Fibroblast of skin of abdomen (primary cell): ENCODE data around the gene TMEM18.

Experiments
- DNase-seq: peaks from one replicate; pipeline ENCODE4 v3.0.0-alpha.2; 2013

Gene TMEM18

DNA sequence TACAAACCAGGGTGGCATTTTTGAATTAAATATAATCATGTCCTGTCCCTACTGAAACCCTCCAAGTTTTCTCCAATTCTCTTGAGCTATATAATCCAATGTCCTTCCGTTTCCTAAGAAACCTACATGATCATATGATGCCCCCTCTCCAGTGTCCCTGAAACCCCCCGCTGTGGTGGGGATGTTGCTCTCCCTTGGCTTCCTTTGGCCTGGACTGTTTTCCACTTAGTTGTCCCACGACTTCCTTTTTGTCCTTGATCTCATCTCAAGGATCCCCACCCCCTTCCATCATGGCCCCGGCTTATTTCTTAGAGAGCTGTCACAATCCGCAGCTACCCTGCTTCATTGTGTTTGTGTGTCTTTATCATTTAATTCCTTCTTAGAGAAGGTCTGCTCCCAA, 43.8 kb downstream of the TMEM18 start:
- no peak for DNase-seq

DNA sequence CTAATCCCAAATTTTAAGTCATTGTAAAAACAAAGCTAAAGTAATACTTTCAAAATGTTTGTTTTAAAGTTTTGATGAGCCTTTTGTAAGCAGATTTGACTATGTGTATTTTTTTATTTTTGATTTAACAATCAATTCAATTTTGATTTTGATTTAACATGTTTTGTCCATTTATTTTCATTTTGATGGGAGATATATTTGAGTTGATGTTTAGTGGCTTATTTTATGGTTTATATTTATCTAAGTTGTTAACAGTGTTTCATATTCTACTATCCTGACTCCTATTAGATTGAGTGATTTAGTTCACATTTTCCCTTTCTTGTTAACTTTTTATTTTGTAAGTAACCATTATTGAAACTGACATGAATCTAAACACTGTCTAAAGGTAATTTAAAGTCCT, 44.7 kb downstream of the TMEM18 start:
- DNase-seq = no peak

DNA sequence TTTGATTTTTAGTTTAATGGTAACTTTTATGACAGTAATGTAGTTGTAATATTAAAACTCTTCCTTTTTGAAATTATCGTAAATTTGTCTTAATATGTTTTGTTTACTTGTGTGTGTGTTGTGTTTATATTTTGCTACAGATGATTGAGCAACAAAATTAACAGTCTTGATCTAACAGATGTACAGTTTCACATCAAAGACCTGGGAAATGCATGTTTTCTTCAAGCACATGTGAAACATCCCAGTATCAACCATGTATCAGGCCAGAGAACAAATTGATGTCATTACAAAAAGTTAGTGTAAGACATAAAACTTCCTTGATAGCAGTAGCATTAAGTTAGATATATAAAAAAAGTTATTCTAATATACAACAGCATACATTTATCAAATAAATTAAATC, 45.5 kb downstream of the TMEM18 start:
- DNase-seq = no peak

DNA sequence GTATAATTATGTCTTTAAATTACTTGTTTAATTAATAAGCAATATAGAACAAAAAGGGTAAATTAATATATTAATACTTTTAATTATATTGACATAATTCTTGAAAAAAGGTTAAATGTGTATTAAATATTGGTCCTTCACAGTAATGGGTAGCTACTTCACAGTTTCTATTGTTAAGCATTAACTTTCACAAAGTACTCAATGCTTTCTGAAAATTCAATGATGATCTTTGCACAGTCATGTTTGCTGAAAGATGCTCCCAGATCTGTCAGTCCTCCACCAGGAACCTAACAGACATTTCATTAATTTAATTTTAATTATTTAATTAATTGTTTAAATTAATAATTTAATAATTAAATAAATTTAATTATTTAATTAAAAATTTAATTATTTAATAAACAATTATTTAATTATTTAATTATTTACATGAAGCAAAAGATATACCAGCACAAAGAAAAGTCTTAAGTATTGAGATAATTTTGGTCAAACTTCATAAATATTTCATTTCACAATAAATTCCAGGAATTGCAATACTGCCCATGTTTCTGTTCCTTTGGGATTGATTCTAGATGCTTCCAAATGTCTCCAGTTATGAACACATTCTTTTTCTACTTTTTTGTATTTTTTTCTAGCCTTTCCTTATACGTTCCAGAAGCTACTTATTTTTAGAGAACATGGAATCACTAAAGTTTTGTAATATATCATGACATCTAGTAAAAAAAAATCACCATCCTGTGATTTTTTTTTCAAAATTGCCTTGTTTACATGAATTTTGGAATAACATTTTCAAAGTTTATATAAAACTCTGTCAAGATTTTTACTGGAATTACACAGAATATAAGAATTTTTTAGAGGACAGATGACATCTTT, 46.5 kb downstream of the TMEM18 start:
- DNase-seq = no peak

DNA sequence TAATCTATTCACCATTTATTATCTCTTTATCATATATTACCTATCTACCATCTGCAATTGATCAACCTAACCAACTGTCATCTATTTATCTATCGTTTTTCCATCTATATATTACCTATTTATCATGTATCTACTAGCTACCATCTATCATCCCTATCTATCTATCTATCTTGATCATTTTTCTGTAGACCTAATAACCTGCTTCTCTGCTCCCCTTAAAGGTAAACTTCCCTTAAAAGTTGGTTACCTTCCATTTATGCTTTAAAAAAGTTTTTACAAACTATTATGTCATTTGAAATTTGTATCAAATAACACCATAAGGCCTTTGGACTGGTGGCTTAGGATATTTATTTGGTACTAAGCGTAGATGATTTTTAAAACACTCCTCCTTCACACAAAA, 47.2 kb downstream of the TMEM18 start:
- no peak for DNase-seq

DNA sequence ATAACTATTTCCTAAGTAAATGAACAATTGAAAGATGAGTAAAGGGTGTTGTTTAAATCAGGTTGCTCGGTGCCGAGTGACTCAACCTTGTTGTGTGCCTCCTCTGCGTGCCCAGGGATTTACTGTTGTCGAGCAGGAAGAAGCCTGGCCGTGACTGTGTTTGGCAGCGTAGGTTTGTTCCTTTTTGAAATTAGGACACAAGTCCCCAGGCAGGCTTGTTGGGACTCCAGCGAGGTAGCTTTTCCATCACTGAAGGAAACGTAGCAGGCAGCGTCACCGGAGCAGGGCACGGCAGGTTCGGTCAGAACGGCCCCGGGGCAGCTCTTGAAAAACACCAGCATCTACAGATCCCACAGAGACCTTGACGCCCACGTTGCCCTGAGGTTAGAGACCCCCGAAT, 48.6 kb downstream of the TMEM18 start:
- no peak for DNase-seq

DNA sequence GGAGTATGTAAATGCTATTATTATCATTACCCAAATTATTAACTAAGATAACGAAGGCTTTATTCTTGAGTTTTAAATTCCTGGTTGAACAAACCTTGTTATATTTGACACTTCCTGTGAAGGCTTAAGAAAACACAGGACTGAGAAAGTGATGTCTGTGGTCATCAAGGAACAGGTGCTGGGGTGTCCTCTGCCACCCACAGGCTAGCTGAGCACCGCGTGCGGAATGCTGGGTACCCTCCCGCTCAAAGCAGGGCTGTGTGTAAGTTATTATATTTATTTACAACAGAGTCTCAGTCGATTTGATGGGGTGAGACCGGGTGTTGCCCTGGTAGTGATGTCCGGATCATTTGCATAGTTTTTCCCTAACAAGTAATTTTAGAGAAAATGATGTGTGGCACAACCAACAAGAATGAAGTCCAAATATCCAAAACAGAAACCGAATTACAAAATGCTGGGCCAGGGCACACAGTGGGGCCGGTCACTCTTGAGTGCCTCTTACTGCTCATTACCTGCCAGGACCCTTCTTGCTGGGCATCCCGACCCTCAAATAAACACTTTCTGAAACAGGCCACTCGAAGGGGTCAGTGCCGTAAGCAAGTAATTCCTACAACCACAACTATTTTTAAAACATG, 49.2 kb downstream of the TMEM18 start:
- DNase-seq = no peak

DNA sequence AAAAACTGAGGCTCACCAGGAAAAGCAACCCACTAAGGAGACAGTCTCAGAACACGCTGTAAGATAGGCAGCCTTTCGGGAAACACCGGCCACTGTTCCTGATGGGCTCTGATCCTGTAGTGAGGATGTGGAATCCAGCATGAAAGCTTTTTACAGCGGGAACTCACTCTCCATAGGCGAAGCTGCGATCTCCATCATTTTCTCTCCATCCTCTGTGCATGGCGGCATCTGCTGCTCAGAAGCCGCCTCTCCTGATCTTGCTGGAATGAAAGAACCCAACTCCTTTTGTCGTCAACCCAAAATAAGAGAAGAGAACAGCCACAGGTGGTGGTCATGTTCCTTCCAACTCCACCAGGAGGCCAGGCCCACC, 49.9 kb downstream of the TMEM18 start:
- DNase-seq = no peak

DNA sequence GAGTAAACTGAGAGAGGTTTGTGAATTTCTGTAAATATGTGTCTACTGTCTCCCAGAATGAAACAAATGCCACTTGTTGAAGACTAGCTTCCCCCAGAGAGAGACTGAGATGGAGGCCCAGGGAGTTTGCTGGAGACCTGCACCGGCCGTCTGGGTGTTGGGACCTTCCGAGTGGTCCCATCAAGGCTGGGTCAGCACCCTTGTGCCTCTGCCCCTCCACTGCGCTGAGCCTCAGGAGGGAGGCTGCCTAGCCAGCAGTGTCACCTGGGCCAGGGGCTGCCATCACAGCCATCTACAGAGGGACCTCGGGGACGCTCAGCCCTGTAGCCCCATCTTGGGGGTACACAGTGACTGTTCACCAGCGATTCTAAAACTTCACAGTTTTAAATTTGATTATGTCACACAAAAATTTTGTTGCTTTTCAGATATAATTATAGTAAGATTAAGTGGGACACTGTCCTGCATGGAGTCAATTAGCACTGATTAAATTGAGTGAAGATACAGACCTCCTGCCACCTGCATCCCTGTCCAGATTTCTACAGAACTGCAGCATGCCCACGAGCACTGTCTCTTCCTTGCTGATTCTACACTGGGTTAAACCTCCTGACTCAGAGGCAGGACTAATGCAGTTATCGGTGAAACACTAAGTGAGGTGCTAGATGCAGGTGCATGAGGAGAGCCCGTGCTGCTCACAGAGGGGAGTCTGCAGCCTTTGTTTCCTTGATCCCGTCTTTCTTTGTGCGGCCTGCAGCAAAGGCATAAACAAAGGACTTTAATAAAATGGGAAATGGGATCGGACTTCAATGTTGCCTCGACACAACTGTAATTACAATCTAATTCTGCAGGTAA, 50.5 kb downstream of the TMEM18 start:
- no peak for DNase-seq

DNA sequence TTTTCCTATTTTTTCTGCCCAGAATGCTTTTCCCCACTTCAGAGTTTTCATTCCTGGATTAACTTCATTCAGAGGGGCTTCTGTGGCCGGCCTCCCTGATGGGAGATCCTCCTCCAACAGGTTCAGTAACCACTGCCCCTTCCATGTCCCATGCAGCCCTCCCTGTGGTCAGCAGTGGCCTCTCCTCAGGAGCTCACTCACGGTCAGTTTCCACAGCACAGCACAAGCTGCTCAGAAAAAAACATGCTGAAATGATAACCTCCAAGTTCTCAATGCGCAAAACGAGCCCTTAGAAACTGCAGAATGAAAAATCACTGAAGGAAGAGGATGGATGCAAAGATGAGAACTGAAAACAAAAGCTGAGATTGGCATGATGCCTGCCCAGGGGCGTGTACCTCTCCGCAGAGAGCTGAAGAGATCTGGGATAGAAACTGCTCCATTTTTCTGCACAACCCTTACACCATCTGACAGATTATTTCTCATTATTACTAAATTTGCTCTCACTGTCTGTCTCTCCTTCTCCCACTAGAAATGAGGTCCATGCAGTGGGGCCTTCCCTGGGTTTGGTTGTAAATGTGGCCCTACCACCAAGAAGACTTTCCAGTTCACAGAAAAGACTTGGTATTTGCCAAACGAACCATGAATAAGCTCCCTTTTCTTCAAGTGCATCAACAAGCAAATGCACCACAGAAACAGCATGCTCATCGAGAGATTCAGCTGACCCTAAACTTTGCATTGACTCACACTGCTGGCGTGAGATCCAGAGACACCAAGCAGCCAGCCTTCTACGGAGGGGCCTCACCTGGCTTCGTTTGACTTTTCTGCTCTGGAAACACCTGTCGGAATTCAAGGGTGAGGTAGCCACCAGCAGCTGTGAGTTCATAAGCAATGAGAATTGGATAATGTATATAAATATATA, 51.5 kb downstream of the TMEM18 start:
- no peak for DNase-seq

DNA sequence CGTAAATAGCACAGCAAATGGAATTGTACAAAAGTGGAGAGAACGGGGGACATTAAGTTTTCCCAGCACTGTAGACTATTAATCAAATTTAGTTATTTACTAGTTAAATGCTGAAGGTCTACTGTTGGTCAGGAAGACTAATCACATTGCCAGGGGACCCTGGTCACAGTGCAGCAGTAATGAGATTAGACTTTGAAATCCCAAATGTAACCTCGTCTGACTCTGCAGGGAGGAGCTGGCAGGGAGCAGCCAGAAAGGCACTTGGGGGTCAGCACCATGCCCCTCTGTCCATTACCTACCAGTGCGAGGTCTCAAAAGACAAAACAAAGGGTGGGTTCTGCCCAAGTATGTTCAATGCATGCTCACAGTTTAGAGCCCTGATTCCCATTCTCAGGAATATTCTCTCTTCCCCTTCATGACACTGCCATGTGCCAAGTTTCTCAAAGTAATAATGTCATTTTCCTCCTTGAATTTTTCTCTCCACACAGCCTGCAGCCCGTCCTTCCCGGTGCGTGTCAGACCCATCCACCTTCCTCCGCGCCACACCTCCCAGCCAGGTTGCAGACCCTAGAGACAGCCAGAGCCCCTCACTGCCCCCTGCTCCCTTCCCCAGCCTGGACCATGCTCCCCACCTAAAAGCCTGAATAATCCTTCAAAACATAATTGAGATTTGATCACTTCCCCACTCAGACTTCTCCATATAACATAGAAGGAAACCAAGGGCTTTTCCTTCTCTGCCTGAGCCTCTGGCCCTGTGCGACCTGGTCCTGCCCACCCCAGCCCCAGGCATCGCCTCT, 52.5 kb downstream of the TMEM18 start:
- DNase-seq = no peak

DNA sequence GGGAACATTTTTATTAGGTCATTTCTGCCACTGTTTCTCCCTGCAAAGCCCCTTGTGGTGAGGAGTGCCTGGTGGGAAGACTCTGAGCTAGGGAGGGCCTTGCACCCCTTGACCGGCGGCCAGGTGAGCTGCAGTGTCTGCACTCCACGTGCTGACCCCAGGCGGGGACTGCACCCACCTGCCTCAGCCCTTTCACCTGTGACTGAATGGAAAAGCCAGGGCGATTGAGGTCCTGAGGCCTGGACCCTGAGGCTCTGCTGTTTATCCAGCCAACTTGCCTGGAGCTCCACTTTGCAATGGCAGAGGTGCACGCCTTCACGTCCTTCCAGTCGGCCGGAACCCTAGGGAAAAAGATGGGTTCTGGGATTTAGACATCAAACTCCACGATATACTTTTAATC, 53.1 kb downstream of the TMEM18 start:
- no peak for DNase-seq

DNA sequence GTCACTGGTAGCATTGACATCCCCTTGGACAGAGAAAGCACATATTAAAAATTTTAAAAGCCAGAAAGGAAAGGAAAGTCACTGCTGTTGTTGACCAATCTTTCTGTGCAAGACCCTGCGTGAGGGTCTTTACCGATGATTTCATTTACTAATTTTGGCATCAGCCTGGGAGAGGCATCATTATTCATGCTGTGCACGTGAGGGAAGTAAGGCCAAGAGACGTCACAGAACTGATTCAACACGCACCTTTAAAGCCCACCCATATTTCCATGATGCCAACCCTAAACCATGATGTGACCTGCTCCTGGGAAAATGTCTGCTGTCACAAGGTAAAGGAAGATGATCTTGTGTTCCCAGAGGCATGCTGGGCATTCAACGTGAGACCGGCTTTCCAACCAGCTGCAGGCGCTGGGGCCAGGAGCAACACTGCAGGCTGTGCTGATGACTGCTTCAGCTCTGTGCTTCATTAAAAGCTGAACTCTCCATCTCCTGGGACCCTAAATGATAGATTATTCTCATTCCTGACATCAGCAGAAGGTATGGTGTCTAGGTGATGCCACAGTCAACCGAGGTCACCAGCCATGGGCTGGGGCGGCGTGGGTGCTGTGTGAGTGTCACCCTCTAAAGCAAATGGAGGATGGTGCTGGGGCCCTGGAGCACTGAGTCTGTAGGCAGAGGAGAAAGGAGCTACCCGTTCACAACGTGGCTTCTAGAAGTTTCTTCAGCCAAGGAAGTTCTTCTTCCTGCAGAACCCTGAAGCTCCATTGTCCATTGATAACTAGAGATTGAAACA, 53.9 kb downstream of the TMEM18 start:
- no peak for DNase-seq

DNA sequence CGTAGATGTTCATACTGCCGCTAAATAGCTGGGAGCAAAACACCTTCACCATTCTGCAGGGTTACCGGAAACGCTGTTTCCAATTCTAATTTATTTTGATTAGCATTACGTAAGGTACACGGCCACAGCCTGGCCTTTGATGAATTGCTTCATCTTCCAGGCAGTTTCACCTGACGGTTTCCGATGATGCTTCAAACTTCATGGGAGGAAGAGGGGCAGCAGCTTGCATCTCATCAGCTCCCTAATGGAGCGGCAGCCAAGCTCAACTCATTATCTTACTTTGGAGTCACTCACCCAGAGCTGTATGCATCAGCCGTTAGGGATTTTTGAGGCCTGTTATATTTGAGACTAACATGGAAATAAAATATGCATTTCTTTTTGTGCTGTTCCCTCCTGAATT, 54.8 kb downstream of the TMEM18 start:
- DNase-seq = no peak

DNA sequence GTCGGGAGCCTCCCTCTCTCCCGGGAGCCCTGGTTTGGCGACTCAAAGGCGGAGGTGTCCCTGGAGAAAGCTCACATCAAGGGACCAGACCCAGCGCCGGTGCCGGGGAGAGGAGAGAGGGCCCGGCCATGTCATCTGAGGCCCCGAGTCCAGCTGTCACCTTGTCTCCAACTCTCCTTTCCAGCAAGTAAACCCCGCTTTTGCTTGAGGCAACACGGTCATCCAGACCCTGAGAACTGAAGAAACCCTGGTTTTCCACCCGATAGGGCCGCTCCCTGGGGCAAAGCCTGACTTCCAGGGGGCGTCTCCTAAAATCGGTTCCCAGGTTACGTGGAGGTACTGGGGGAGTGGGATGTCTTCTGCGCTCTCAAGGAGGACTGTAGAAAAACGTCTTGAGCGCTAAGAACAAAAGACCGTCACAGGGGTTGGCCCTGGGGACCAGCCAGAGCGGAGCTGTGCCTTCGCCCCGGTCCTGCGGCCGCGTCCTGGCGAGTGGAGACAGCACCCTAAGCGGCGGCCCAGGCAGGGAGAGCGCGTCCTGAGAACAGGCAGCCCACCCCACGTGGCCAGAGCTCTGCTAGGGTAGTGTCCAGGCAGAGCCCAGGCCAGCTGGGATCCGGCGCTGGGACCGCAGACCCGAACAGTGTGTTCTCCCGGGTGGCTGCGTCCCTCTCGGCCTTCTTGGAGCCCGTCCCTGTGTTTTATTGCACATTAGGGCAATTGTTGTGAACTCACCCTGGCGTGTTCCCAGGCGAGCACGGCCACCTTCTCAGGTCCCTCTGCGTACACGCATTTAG, 55.7 kb downstream of the TMEM18 start:
- no peak for DNase-seq

DNA sequence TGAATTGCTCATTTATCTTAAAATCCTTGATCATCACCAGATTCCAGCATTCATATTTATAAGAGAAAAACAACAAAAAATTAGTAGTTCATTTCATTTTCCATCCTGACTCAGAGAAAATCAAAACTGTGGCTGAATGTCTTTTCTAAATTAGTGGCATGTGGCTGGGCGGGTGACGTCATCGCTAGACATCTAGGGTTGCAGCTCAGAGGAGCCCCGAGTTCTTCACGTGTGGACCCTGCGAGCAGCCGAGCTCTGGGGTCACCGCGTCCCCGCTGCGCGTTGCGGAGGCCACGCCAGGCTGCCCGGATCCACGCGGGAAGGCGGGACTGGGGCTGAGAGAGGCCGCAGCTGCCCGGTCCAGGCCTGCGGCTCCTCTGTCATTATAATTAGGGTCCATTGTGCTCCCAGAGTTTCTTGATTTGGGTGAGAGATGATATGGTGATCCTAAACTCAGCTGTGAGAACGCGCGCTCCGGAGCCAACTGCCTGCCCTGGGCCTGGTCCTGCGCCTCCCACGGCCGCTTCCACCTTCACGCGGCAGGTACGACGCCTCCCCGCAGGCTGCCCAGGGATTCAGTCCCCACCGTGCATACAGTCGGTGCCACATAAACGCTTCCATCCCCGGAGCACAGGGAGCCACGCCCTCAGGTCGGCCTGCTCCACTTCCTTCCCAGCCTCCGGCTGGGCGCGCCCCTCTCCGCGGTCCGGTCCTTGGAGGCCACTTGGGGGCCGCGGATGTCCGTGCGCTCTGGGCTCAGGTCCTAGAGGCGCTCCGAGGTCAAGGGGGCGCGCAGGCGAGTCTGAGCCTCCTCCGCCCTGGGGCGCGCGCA, 56.5 kb downstream of the TMEM18 start:
- no peak for DNase-seq

DNA sequence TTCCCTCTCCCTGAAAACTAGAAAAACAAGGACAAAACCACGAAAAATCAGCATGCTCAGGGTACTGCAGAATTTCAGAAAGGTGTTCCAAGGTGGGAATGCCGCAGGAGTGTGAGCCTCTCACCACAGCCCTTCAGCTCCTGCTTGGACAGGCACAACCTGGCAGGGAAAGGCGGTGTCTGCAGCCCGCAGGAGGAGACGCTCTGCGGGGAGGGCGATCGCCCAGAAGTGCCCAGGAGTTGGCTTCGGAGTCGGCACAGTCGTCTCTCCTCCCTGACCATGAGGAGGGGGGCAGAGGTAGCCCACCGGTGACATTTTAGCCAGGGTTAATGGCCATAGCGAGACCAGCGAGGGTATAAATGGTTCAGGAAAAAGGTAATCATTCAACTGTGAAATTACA, 57.2 kb downstream of the TMEM18 start:
- DNase-seq = no peak

DNA sequence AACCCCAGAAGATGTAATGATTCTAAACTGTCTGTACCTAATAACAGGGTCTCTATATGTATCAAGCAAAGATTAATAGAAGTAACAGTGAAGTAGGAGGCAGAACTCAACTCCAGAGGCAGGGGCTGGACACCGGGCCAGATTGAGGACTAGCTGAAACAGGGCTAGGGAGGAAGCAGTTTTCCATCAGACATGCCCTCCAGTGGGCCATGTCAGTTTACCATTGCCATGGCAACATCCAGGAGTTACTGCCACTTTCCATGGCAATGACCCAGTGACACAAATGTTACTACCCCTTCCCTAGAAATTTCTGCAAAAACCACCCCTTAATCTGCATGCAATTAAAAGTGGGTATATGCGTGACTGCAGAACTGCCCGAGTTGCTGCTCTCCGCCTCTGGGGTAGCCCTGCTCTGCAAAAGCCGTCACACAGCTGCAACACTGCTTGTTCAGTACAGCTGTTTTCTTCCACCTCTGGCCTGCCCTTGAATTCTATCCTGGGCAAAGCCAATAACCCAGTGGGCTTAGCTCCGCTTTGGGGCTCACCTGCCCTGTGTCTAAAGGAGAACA, 58.7 kb downstream of the TMEM18 start:
- no peak for DNase-seq

DNA sequence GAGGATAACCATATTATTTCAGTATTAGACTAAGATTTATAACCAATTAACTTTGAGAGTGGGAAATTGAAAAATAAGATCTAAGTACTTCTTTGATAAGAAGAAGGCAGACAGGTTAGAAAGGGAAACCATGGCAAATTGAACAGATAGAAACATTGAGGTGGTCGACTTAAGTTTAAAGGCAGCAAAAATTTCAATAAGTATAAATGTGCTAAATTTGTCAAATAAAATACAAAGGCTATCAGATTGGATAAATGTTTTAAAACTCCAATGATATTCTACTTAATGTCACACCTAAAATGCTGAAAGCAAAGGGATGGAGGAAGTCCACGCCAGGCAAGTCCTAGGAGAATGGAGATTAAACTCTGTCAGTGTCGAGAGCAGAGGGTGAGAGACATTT, 59.2 kb downstream of the TMEM18 start:
- DNase-seq = no peak
